ENCODE data around the gene INTS7. TPM values are rescaled to one million over a fixed set of nuclear protein-coding genes. Genes with fewer than 3 reads are reported as not detected.

The INTS7 gene
- total RNA-seq (2022; extraction: Qiagen RNA extraction): 15.5 to 21.0 TPM (median 17.9 TPM) in 5 replicates

GRCh38 chr1:212035123-212035834 lies at the start of gene INTS7, which contains the start of gene DTL:
Gene INTS7, minus strand, starts transcription at chr1:212035557. Its CDS starts 120 bp downstream, at chr1:212035437.
Gene DTL, plus strand, starts transcription at chr1:212035748. Its CDS starts 143 bp downstream, at chr1:212035891.

Other genes starting within 250 kb of the INTS7 start
- 23.9 to 35.0 TPM (median 32.5 TPM) in 5 replicates for gene LPGAT1, start 204.8 kb downstream of the INTS7 start, total RNA-seq (2022; extraction: Qiagen RNA extraction)
- gene DTL, start 191 bp upstream of the INTS7 start, total RNA-seq (2022; extraction: Qiagen RNA extraction): 19.5 to 22.4 TPM (median 20.0 TPM) in 5 replicates
- gene PPP2R5A, start 249.9 kb upstream of the INTS7 start, total RNA-seq (2022; extraction: Qiagen RNA extraction): 18.8 to 23.2 TPM (median 22.9 TPM) in 5 replicates

Measured in A549 treated with dexamethasone at 1 μM for 4 hours (cell line).